ENCODE results near the gene UBE3C.

Gene UBE3C

GRCh38 chr7:157183832-157184231 is 45.1 kb downstream of the UBE3C start:
- Histone ChIP-seq H3K9ac (ENCODE audit: low read length) (no peak overlapping the region), H2AFZ (ENCODE audit: low read depth, low read length) (no peak overlapping the region), H3K4me1 (ENCODE audit: low read length) (no peaks in the 10 kb centered on the region), H3K27ac (ENCODE audit: low read length) (no peak overlapping the region), H4K20me1 (ENCODE audit: insufficient read depth, low read length) (no peaks in the 10 kb centered on the region), H3K79me2 (ENCODE audit: low read length) (0 out of 2 replicates have a peak, but pooled peaks cover 3% of the 10 kb centered on the region), H3K9me3 (ENCODE audit: insufficient read depth, low read length) (no peaks in the 10 kb centered on the region), H3K4me3 (ENCODE audit: low read length) (no peak overlapping the region), H3K4me2 (ENCODE audit: low read length) (no peak overlapping the region), H3K27me3 (ENCODE audit: low read depth, low read length) (no peaks in the 10 kb centered on the region), H3K36me3 (replicated peaks; ENCODE audit: low read depth, low read length) (peaks cover 70% of the 10 kb centered on the region)
- TF ChIP-seq CTCF (IDR thresholded peaks at IDR 0.05; ENCODE audit: low read depth, low read length) (no peak), EZH2phosphoT487 (IDR thresholded peaks at IDR 0.05; ENCODE audit: low read depth) (no peak)

- H3K9ac ChIP-seq (ENCODE audit: low read length): no peak overlapping the region
- no peaks in the 10 kb centered on the region for H3K9me3 ChIP-seq (ENCODE audit: insufficient read depth, low read length)
- no peak overlapping the region for H3K27ac ChIP-seq (ENCODE audit: low read length)
- H2AFZ ChIP-seq (ENCODE audit: low read depth, low read length): no peak overlapping the region
- TF ChIP-seq EZH2phosphoT487 (IDR thresholded peaks at IDR 0.05; ENCODE audit: low read depth) (no peak), CTCF (IDR thresholded peaks at IDR 0.05; ENCODE audit: low read depth, low read length) (no peak)
- H3K27me3 ChIP-seq (ENCODE audit: low read depth, low read length): no peaks in the 10 kb centered on the region
- H3K4me2 ChIP-seq (ENCODE audit: low read length): no peak overlapping the region
- peaks cover 59% of the 10 kb centered on the region for H3K36me3 ChIP-seq (replicated peaks; ENCODE audit: low read depth, low read length)
- H3K4me1 ChIP-seq (ENCODE audit: low read length): no peaks in the 10 kb centered on the region
- peaks cover 15% of the 10 kb centered on the region for H3K79me2 ChIP-seq (ENCODE audit: low read length)
- H4K20me1 ChIP-seq (ENCODE audit: insufficient read depth, low read length): no peaks in the 10 kb centered on the region
- no peak overlapping the region for H3K4me3 ChIP-seq (ENCODE audit: low read length)
Measured at GRCh38 chr7:157188091-157188665, 49.5 kb downstream of the UBE3C start.

GRCh38 chr7:157189405-157189804 is 50.7 kb downstream of the UBE3C start:
- Histone ChIP-seq H4K20me1 (ENCODE audit: insufficient read depth, low read length) (no peaks in the 10 kb centered on the region), H3K27me3 (ENCODE audit: low read depth, low read length) (no peaks in the 10 kb centered on the region), H3K79me2 (ENCODE audit: low read length) (peaks cover 22% of the 10 kb centered on the region), H3K4me1 (ENCODE audit: low read length) (no peaks in the 10 kb centered on the region), H2AFZ (ENCODE audit: low read depth, low read length) (no peak overlapping the region), H3K27ac (ENCODE audit: low read length) (no peak overlapping the region), H3K4me2 (ENCODE audit: low read length) (no peak overlapping the region), H3K36me3 (replicated peaks; ENCODE audit: low read depth, low read length) (peaks cover 61% of the 10 kb centered on the region), H3K9ac (ENCODE audit: low read length) (no peak overlapping the region), H3K4me3 (ENCODE audit: low read length) (no peak overlapping the region), H3K9me3 (ENCODE audit: insufficient read depth, low read length) (no peaks in the 10 kb centered on the region)
- TF ChIP-seq CTCF (IDR thresholded peaks at IDR 0.05; ENCODE audit: low read depth, low read length) (no peak), EZH2phosphoT487 (IDR thresholded peaks at IDR 0.05; ENCODE audit: low read depth) (no peak)

GRCh38 chr7:157192861-157193260 is 54.1 kb downstream of the UBE3C start:
- TF ChIP-seq CTCF (IDR thresholded peaks at IDR 0.05; ENCODE audit: low read depth, low read length) (no peak), EZH2phosphoT487 (IDR thresholded peaks at IDR 0.05; ENCODE audit: low read depth) (no peak)
- Histone ChIP-seq H3K4me1 (ENCODE audit: low read length) (no peaks in the 10 kb centered on the region), H3K9me3 (ENCODE audit: insufficient read depth, low read length) (no peaks in the 10 kb centered on the region)

More at GRCh38 chr7:157192861-157193260, 54.1 kb downstream of the UBE3C start:
- H4K20me1 ChIP-seq (ENCODE audit: insufficient read depth, low read length): peaks cover 3% of the 10 kb centered on the region; the same call in 1 of the 2 replicates
- H3K27me3 ChIP-seq (ENCODE audit: low read depth, low read length): no peaks in the 10 kb centered on the region
- H3K79me2 ChIP-seq (ENCODE audit: low read length): peaks cover 25% of the 10 kb centered on the region
- no peak overlapping the region for H2AFZ ChIP-seq (ENCODE audit: low read depth, low read length)
- peaks cover 50% of the 10 kb centered on the region for H3K36me3 ChIP-seq (replicated peaks; ENCODE audit: low read depth, low read length)
- no peak overlapping the region for H3K9ac ChIP-seq (ENCODE audit: low read length)
- no peak overlapping the region for H3K4me3 ChIP-seq (ENCODE audit: low read length)
- no peak overlapping the region for H3K4me2 ChIP-seq (ENCODE audit: low read length)
- H3K27ac ChIP-seq (ENCODE audit: low read length): no peak overlapping the region
